ES-I3 (cell line): Measurements from ENCODE around the gene POLR3A.
A peak's percentile ranks its signal among the peaks of the same experiment; 100 is the strongest.

Experiments used
- H3K36me3 ChIP-seq: 2 replicates; pipeline ENCODE4 v1.6.1; 2013; ENCODE audit warnings: mild to moderate bottlenecking, low read length, control low read depth, moderate library complexity; ENCODE audit not compliant: insufficient read depth
- H3K4me1 ChIP-seq: 2 replicates; pipeline ENCODE4 v1.6.1; 2013; ENCODE audit warnings: mild to moderate bottlenecking, control low read depth, low read length; ENCODE audit not compliant: insufficient read depth
- H3K9ac ChIP-seq: 2 replicates; pipeline ENCODE4 v1.6.1; 2013; ENCODE audit warnings: low read depth, mild to moderate bottlenecking, low read length, moderate library complexity
- H3K9me3 ChIP-seq: 2 replicates; pipeline ENCODE4 v1.6.1; 2013; ENCODE audit warnings: mild to moderate bottlenecking, low read length, moderate library complexity; ENCODE audit not compliant: control insufficient read depth, insufficient read depth

POLR3A gene

GRCh38 chr10:78041170-78042057 is 12.1 kb upstream of the POLR3A start:
- H3K9ac ChIP-seq: no peak overlapping the region
- peaks cover 54% of the 10 kb centered on the region for H3K4me1 ChIP-seq

DNA sequence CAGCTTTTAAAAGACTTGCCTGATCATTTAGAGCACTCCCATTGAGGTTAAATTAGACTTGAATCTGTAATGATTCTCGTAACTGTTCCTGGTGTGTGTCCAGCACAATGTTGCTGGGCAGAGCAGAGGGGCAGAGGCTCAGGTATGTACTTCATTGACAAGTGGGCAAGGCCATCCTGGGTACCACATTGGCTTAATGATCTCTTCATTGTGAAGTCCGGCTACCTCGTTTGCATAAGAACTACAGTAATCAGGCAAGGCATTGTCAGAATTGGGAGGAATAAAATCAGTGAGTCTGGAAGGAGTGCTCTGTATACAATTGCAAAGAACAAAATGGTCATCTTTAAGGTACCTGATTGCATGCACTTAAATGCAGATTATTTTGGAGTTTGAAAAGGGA is 10.4 kb upstream of the POLR3A start:
- H3K4me1 ChIP-seq: peaks cover 70% of the 10 kb centered on the region
- H3K9ac ChIP-seq: no peak overlapping the region
- peaks cover 72% of the 10 kb centered on the region for H3K36me3 ChIP-seq
- H3K9me3 ChIP-seq: no peaks in the 10 kb centered on the region

More at GRCh38 chr10:78041170-78042057, 12.1 kb upstream of the POLR3A start:
- Histone ChIP-seq H3K36me3 (peaks cover 55% of the 10 kb centered on the region), H3K9me3 (no peaks in the 10 kb centered on the region)

GRCh38 chr10:78038791-78039547 is 9.7 kb upstream of the POLR3A start:
- peaks cover 77% of the 10 kb centered on the region for H3K36me3 ChIP-seq
- no peak overlapping the region for H3K9ac ChIP-seq
- peaks cover 67% of the 10 kb centered on the region for H3K4me1 ChIP-seq
- H3K9me3 ChIP-seq: no peaks in the 10 kb centered on the region

GRCh38 chr10:78038105-78038504 is 8.8 kb upstream of the POLR3A start:
- Histone ChIP-seq H3K4me1 (peaks cover 67% of the 10 kb centered on the region), H3K9me3 (no peaks in the 10 kb centered on the region), H3K9ac (no peak overlapping the region), H3K36me3 (peaks cover 77% of the 10 kb centered on the region)

DNA sequence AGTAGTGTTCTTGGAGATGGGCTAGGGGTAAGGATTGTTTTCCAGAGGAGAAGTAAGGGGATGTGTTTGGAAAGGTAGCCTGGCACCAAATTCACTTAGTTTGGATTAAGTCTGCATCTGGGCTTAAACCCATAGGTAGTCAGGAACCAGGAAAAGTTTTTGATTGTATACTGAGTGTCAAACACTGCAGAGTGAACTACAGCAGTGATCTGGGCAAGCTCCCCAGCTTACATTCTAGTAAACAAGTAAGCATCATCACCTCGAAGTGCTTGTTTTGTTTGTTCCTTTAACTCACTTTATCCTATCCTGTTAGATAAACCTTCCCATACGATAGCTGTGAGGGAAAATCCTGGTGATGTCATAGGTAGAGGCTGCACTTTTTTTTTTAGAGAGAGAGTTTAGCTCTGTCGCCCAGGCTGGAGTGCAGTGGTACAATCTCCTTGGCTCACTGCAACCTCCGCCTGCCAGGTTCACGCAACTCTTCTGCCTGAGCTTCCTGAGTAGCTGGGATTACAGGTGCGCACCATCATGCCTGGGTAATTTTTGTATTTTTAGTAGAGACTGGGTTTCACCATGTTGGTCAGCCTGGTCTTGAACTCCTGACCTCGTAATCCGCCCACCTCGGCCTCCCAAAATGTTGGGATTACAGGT is 6.7 kb upstream of the POLR3A start:
- Histone ChIP-seq H3K4me1 (peaks cover 59% of the 10 kb centered on the region), H3K36me3 (peaks cover 61% of the 10 kb centered on the region), H3K9ac (0 out of 2 replicates have a peak overlapping the region, but pooled peaks have one; percentile 11), H3K9me3 (no peaks in the 10 kb centered on the region)

GRCh38 chr10:78035437-78035836 is 6.1 kb upstream of the POLR3A start:
- Histone ChIP-seq H3K9me3 (no peaks in the 10 kb centered on the region), H3K36me3 (peaks cover 55% of the 10 kb centered on the region), H3K4me1 (peaks cover 53% of the 10 kb centered on the region), H3K9ac (peak overlapping the region; percentile 97; the same call in 1 of the 2 replicates)

GRCh38 chr10:78035025-78035424 is 5.7 kb upstream of the POLR3A start:
- Histone ChIP-seq H3K9ac (peak overlapping the region; percentile 97), H3K36me3 (peaks cover 51% of the 10 kb centered on the region), H3K9me3 (no peaks in the 10 kb centered on the region), H3K4me1 (peaks cover 49% of the 10 kb centered on the region)

DNA sequence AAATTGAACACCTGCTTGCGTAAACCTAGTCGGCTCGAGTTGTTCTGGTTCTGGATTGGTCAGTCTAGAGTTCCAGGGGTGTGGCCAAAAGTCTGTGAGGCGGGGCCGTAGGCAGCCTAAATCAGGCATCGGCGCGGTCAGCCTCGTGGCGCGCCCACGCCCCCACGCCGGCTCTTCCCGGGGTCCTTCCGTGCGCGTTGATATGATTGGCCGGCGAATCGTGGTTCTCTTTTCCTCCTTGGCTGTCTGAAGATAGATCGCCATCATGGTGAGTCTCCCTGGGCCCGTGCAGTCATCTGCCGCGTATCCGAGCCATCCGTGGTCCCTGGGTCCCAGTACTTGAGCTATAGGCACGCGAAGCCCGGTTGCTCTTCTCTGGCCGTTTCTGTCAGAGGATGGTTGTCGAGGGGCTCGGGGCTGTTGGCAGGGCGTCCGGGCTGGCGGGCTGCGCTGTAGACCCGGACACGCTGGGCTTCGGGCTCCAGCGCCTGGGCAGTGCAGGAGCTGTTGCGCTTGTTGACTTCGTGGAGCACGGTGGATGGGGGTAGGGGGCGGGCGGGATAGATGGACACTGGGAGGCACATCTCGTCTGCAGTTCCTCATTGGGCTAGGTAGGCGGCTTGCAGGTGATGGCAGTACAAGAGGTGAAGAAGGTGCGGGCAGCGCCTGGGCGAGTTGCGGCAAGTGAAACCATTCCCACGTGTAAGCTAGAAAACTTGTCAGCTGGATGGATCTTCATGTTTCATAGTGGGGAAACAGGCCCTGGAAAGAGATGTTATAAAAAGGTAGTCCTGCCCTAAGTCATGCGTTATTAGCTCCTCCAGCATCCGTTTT is 4.5 kb upstream of the POLR3A start, which contains the start of gene RPS24:
Gene RPS24, plus strand, starts transcription at position 227 of the 834 bp plus-strand sequence. Its CDS starts 39 bp downstream, at position 266.
- Histone ChIP-seq H3K9ac (peak within 1 kb of the TSS; percentile 97), H3K36me3 (peaks cover 45% of the 10 kb centered on the region), H3K4me1 (peaks cover 39% of the 10 kb centered on the region), H3K9me3 (no peaks in the 10 kb centered on the region)

GRCh38 chr10:78033387-78033636 is 4.0 kb upstream of the POLR3A start:
- Histone ChIP-seq H3K9me3 (no peaks in the 10 kb centered on the region), H3K4me1 (peaks cover 35% of the 10 kb centered on the region), H3K9ac (peak overlapping the region; percentile 97), H3K36me3 (peaks cover 41% of the 10 kb centered on the region)

DNA sequence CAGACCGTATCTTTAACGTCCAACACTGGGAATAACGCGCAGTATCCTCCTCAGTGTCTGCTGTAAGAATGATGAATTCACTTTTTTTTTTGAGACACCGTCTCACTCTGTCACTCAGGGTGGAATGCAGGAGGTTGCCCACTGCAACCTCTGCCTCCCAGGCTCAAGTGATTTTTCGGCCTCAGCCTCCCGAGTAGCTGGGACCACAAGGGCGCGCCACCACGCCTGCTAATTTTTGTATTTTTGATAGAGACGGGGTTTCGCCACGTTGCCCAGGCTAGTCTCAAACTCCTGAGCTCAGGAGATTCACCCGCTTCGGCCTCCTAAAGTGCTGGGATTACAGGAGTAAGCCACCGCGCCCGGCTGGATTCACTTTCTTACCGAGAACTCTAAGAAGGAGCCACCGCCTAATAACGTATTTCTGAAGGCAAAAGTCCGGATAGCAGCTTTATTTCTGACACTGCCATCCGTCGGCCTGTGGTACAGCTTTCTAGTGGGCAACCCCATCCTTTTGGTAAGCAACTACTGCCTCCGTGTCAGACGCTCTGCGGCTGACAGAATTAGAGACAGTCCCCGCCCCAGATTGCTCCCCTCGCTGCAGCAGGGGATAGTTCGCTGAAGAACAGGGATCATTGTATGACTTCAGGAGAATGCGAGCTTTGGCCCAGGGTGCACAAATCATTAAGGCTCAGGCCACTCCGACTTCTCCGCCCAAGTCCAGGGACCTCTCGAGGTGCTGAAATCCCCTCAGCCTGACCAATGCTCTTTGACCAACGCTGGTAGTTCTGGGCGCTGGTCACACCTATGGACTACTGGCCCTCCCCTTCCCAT is 662 bp downstream of the POLR3A start:
- no peaks in the 10 kb centered on the region for H3K4me1 ChIP-seq
- H3K9ac ChIP-seq: peak overlapping the region; percentile 89
- peaks cover 15% of the 10 kb centered on the region for H3K36me3 ChIP-seq
- no peaks in the 10 kb centered on the region for H3K9me3 ChIP-seq

DNA sequence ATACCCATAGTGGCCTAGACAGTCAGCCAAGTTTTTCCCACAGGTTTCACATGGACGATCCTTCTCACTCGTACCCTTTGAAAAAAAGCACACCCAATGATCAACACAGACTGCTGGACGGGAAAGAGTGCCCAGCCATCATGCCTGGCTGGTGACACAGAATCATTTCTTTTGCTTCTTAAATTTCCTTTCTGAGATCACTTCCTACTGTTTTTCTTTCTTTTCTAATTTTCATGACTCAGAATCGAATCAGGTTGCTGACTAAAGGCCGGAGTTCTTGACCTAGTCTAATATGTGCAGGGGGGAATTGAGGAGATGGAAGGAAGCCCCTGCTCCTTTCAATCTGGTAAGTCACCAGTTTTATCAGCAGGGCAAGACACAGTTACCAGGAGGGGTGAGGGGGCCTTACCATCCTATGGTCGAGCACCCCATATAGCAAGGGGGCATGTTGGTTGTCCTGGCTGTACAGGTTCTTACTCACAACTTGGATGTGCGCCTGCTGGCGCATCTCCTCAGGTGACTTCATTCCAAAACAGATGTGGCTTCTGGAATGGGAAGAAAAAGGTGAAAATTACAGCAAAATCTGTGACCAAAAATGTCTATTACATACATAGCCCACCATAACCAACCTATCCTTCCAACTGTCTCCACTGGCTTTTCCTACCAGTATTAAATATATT is 3.5 kb downstream of the POLR3A start:
- Histone ChIP-seq H3K9ac (no peak overlapping the region), H3K36me3 (peaks cover 37% of the 10 kb centered on the region), H3K9me3 (no peaks in the 10 kb centered on the region), H3K4me1 (no peaks in the 10 kb centered on the region)

- Histone ChIP-seq H3K9me3 (no peaks in the 10 kb centered on the region), H3K4me1 (no peaks in the 10 kb centered on the region), H3K36me3 (peaks cover 46% of the 10 kb centered on the region), H3K9ac (no peak overlapping the region)
Measured at GRCh38 chr10:78023741-78024140, 5.6 kb downstream of the POLR3A start.

DNA sequence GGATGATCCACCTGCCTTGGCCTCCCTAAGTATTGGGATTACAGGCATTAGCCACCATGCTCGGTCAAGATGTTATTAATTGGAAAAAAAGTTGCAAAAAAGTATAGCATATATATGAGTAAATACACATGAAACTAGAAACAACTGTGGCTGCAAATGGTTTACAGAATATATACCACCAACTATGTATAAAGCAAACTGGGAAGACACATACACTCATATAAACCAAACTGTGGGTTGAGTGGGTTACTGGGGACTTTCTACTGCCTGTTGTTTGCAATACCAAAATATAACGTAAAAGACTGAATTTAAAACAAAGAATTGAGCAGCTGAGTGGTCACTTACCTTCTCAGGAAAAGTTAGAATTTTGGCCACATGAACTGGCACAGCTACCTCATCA is 8.1 kb downstream of the POLR3A start:
- H3K9me3 ChIP-seq: no peaks in the 10 kb centered on the region
- H3K9ac ChIP-seq: no peak overlapping the region
- H3K36me3 ChIP-seq: peaks cover 45% of the 10 kb centered on the region
- H3K4me1 ChIP-seq: no peaks in the 10 kb centered on the region
